Measurements from ENCODE around the gene MRPL16.

Gene MRPL16

GRCh38 chr11:59847626-59848025, 37.0 kb upstream of the MRPL16 start:
- in situ Hi-C loops (cut with HindIII; ENCODE audit: low sequenced_read_pairs): no loop called here
- no peak overlapping the region for H3K4me3 ChIP-seq (ENCODE audit: low read depth, low read length)
- DNase-seq (ENCODE audit: low read depth, low spot score): no peak
- TF ChIP-seq, protein P1, sequence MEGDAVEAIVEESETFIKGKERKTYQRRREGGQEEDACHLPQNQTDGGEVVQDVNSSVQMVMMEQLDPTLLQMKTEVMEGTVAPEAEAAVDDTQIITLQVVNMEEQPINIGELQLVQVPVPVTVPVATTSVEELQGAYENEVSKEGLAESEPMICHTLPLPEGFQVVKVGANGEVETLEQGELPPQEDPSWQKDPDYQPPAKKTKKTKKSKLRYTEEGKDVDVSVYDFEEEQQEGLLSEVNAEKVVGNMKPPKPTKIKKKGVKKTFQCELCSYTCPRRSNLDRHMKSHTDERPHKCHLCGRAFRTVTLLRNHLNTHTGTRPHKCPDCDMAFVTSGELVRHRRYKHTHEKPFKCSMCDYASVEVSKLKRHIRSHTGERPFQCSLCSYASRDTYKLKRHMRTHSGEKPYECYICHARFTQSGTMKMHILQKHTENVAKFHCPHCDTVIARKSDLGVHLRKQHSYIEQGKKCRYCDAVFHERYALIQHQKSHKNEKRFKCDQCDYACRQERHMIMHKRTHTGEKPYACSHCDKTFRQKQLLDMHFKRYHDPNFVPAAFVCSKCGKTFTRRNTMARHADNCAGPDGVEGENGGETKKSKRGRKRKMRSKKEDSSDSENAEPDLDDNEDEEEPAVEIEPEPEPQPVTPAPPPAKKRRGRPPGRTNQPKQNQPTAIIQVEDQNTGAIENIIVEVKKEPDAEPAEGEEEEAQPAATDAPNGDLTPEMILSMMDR (IDR thresholded peaks at IDR 0.05; ENCODE audit: low read depth, low read length): no peak

GRCh38 chr11:59846556-59846955, 36.0 kb upstream of the MRPL16 start:
- DNase-seq (ENCODE audit: low read depth, low spot score): no peak
- in situ Hi-C loops (cut with HindIII; ENCODE audit: low sequenced_read_pairs): no loop called here
- TF ChIP-seq, protein P1 (IDR thresholded peaks at IDR 0.05; ENCODE audit: low read depth, low read length): no peak
- H3K4me3 ChIP-seq (ENCODE audit: low read depth, low read length): no peak overlapping the region

- no peak for DNase-seq (ENCODE audit: low read depth, low spot score)
- in situ Hi-C loops (cut with HindIII; ENCODE audit: low sequenced_read_pairs): no loop called here
- no peak within 1 kb of the TSS for H3K4me3 ChIP-seq (ENCODE audit: low read depth, low read length)
- TF ChIP-seq, protein P1 (IDR thresholded peaks at IDR 0.05; ENCODE audit: low read depth, low read length): no peak
Measured at GRCh38 chr11:59845399-59845798, 34.8 kb upstream of the MRPL16 start, which contains the start of gene CBLIF. CBLIF (minus strand) TSS chr11:59845499; CDS start chr11:59845453, 46 bp downstream.

- no peak for DNase-seq (ENCODE audit: low read depth, low spot score)
- TF ChIP-seq, protein P1 (IDR thresholded peaks at IDR 0.05; ENCODE audit: low read depth, low read length): no peak
- in situ Hi-C loops (cut with HindIII; ENCODE audit: low sequenced_read_pairs): no loop called here
- H3K4me3 ChIP-seq (ENCODE audit: low read depth, low read length): no peak overlapping the region
Measured at GRCh38 chr11:59842316-59842715, 31.7 kb upstream of the MRPL16 start.

GRCh38 chr11:59841514-59841913, 30.9 kb upstream of the MRPL16 start:
- no peak overlapping the region for H3K4me3 ChIP-seq (ENCODE audit: low read depth, low read length)
- DNase-seq (ENCODE audit: low read depth, low spot score): no peak
- TF ChIP-seq, protein P1 (IDR thresholded peaks at IDR 0.05; ENCODE audit: low read depth, low read length): no peak
- in situ Hi-C loops (cut with HindIII; ENCODE audit: low sequenced_read_pairs): no loop called here

DNA sequence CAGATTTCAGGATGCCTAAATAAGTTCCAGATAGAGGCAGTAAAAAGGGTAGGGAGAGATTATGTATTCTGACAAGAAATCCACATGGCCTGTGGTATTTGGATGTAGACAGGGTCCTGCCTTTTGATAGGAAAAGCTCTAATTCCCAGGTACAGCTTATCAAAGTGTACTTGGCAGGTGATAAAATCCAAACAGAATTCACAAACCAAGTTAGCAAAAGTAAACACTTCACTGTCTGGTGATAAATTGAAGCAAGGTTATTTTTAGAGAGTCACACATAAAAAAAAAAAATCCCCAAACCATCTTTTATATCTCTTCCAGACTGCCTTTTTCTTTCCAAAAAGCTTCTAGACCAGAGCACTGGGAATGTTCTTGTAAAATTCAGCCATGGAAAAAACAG, 29.0 kb upstream of the MRPL16 start:
- in situ Hi-C loops (cut with HindIII; ENCODE audit: low sequenced_read_pairs): no loop called here
- TF ChIP-seq, protein P1 (IDR thresholded peaks at IDR 0.05; ENCODE audit: low read depth, low read length): no peak
- H3K4me3 ChIP-seq (ENCODE audit: low read depth, low read length): no peak overlapping the region
- DNase-seq (ENCODE audit: low read depth, low spot score): no peak

DNA sequence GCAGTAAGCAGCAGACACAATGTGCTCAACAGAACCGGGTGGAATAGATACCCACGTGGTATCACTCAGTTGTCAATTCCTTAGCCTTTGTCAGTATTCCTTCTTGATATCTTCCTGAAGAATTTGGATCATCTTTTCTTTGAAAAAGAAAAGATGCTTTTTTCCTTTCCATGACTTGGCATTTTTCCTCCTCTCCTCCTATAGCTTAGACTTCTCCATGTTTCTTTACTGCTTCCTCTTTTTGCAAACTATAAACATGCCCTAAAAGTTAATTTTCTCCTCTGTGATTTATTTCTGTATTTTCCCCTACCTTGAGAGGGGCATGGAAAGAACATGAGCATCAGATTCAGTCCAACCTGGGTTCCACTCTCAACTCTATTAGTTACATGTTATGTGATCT, 23.0 kb upstream of the MRPL16 start:
- no peak overlapping the region for H3K4me3 ChIP-seq (ENCODE audit: low read depth, low read length)
- in situ Hi-C loops (cut with HindIII; ENCODE audit: low sequenced_read_pairs): no loop called here
- no peak for DNase-seq (ENCODE audit: low read depth, low spot score)
- TF ChIP-seq, protein P1 (IDR thresholded peaks at IDR 0.05; ENCODE audit: low read depth, low read length): no peak
